ENCODE measurements around the gene TRIM7.
"Not testable (repeated sequence)": the region's sequence is repeated elsewhere in the genome, so short reads cannot be mapped to it uniquely, and the experiment has no call there.

Gene TRIM7

DNA sequence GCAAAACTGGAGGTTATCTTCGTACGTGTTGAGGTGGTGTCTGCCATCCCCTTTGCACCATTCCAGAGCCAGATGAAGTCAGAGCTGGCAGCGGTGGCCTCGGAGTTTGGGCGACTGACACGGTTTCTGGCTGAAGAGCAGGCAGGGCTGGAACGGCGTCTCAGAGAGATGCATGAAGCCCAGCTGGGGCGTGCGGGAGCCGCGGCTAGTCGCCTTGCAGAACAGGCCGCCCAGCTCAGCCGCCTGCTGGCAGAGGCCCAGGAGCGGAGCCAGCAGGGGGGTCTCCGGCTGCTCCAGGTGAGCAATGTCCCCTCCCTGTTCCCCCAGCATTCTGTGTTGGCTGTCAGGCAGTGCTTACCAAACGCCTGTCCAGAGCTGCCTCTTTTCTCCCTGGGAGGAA is 27.6 kb upstream of the TRIM7 start:
- DNase-seq: no peak

DNA sequence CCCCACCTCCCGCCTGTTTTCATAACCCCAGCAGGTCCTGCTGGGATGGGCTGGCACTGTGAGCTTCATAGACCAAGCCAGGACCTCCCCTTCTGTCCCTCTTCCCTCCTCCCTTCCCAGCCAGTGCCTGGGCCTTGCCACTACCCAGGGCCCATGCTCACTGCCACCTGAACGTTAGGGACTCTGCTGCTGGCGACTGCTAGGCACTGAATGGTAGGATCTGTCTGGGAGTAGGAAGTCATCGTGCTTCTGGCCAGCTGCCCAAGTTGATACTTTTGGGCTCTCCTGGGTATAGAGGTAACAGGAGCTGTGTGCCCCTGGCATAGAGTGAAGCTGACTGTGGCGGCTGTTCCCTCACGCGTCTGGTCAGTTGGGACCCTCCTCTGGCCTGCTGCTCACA is 26.4 kb upstream of the TRIM7 start:
- DNase-seq: no peak

DNA sequence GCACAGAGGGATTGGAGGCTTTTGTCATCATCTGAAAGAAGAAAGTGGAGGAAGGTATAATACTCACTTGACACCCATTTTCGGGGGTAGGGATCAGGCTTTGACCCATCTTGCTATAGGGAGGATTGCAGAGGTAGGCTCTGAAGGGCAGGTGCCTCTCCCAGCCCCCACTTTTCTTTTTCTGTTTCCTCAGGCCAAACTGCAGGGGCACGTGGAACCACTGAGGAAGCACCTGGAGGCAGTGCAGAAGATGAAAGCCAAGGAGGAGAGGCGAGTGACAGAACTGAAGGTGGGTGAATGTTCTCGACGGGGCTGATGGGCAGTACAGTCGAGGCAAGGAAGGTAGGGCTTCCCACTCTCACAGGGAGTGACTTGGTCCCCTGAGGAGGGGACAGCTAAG is 25.6 kb upstream of the TRIM7 start:
- DNase-seq: no peak

DNA sequence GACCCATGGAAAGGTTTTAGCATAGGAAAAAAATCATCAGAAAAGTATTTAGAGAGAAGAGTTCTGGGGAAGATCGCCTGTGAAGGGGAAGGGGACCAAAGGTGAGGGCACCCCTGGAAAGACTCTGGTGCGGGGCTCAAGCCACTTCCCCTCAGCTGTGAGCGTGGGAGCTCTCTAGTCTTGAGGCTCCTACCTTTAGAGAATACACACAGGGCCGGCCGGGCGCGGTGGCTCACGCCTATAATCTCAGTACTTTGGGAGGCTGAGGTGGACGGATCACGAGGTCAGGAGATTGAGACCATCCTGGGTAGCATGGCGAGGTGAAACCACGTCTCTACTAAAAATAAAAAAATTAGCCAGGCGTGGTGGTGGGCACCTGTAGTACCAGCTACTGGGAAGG is 25.0 kb upstream of the TRIM7 start:
- no peak for DNase-seq

DNA sequence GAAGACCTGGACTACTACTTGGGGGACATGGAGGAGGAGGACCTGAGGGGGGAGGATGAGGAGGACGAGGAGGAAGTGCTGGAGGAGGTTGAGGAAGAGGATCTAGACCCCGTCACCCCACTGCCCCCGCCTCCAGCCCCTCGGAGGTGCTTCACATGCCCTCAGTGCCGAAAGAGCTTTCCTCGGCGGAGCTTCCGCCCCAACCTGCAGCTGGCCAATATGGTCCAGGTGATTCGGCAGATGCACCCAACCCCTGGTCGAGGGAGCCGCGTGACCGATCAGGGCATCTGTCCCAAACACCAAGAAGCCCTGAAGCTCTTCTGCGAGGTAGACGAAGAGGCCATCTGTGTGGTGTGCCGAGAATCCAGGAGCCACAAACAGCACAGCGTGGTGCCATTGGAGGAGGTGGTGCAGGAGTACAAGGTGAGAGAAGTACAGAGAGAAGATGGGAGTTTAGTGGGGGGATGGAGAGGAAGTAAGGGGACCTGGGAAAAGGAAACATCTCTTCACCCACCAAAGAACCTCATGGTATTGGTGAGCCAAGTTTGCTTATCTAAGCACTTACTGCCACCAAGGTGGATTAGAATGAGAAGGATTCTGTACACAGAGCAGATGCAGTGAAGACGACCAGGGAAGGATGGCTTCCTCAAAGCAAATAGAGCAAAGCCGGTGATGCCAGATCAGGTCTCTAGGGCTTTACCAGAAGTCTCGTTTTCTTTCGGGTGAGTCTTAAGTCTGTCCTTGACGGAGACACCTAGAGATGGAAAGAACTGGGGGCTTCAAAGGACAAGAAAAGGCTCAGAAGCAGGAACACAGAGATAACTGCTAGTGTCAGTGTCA is 19.6 kb upstream of the TRIM7 start:
- peak; percentile 28 for DNase-seq

DNA sequence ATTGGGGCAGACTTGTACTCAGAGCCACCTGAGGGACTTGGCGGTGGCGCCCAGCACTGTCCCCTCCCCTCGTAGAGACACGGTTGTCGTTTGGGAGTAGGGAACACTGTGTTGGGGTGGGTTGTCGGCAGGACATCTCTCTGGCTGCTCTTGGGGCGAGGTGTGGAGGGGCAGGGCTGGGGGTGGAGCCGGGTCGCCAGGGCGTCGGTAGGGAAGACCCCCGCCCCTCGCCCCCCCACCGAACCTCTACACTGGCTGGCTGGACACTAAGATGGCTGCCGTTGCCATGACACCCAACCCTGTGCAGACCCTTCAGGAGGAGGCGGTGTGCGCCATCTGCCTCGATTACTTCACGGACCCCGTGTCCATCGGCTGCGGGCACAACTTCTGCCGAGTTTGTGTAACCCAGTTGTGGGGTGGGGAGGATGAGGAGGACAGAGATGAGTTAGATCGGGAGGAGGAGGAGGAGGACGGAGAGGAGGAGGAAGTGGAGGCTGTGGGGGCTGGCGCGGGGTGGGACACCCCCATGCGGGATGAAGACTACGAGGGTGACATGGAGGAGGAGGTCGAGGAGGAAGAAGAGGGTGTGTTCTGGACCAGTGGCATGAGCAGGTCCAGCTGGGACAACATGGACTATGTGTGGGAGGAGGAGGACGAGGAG is 18.9 kb upstream of the TRIM7 start:
- peak; percentile 53 for DNase-seq

DNA sequence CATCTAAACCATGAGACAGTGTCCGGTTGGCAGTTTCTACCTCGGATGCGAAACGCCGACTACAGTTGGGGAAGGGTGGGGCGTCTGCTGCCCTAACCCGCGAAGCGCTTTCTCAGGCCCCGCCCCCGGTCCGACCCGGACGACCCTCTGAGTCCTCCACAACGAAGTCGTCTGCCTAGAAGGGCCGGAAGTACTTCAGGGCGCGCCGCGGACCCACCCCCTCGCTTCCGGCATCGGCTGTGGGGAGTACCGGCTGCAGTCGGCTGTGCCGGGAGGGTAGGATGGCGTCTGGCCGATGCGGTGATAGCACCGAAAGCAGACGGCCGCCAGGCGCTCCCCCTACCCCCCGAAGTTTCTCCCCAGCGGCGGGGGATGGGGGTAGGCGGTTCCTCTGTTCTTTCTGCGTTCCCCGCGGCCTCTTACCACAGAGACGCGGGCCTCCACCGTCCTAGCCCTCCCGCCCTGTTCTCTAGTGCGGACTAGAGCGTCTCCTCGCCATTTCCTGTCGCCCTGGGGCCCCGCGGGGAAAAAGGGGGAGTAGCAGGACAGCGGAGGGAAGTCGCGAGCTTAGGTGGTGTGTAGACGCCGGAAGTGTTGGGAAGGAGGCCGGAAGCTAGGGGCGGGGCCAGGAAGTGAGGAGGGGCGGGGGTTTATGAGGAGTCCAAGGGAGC is 18.2 kb upstream of the TRIM7 start, which contains the start of gene TRIM41:
TRIM41 (plus strand) TSS at position 224 of the 671 bp plus-strand sequence. CDS start 719 bp downstream, outside the sequence.
- DNase-seq: peak; percentile 98

DNA sequence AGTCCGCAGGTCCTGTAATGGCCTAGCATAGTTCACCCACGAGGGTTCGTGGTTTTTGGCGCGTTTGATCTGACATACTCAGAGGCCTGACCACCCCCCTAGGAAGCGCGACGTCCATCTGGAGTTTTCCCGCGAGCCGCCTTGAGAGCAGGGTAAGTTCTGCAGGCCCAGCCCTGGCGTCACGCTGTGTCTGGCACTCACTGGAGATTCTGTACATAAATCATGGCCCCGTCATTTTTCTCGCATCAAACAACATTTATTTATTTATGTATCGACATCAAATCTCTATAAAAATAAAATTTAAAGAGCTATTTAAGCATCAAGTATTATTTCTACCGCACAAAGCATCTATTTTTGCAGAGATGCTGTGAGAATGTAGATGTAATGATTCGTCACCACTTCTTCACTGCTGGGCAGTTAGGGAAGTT is 17.6 kb upstream of the TRIM7 start:
- no peak for DNase-seq

DNA sequence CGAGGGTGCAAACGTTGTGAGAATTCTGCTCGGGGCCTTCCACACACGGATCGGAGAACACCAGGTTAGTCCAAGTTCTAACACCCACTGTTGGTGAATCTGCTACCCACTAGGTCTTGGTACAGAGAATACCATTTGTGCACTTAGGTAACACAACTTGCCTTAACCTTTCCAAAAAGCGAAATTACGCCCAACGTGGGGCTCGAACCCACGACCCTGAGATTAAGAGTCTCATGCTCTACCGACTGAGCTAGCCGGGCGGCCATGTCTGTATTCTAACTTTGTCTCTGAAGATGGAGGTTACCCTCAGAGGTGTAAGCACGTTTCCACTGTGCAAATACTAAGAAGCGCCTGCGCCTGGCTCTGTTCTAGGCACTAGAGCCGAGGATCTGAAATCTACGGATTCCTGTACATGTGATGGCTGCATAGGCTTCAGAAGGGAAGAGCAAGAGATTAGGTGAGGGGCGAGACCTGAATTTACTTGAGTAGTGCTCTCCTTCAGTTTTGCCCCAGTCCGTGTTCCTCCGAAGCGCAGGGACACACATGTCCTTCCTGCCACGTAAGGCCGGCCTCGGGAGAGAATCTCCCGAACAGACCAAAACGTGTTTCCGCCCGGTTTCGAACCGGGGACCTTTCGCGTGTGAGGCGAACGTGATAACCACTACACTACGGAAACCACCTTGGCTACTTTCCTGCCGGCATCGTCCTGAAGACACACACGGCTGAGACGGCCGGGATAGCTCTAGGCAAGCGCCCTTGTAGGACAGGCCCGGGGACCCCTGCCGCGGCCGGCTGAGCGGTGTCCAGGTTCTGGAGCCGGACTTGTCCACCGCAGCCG is 17.0 kb upstream of the TRIM7 start:
- peak; percentile 97 for DNase-seq

DNA sequence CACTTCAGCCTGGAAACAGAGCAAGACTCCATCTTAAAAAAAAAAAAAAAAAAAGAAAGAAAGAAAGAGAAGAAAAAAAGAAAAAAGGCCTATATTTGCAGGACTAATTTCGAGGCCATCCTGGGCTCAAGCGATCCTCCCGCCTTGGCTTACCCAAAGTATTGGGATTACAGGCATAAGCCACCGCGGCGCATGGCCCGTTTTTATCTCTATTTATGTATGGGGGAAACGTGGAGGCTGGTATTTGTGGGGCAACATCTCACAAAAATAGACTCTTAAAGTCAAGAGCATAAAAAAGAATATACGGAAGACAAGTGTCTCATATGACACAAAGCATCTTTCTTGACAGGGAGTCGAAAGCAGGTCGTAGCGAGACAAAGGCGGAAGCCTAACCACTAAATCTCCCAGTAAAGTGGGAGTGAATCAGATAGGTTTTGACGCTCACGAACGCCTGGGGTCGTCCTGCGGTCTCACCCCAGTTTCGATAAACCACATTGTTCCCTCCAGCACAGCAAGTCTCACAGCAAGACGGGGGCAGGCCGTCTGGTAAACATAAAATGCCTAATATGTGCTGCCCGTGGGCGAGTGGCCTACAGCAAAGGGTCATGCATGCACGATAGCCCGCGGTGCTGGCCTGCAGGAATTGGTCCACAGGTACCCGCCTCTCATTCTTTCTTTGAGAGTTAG is 16.3 kb upstream of the TRIM7 start:
- DNase-seq: no peak

DNA sequence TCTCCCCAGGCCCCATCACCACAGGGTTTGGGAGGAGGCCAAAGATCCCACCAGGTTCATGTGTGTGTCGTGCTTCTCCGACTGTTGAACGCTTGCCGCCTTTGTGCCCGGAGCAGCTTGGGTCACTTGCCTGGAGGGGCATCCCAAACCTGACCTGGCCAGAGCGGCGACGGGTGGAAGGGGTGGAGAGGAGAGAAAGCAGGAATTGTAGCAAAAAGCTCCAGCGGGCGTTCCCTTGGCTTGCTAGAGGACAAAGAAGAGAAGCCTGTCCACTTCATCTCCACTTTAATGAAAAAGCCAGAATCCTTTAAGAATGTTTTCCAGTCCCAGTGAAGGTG is 15.2 kb upstream of the TRIM7 start:
- no peak for DNase-seq

DNA sequence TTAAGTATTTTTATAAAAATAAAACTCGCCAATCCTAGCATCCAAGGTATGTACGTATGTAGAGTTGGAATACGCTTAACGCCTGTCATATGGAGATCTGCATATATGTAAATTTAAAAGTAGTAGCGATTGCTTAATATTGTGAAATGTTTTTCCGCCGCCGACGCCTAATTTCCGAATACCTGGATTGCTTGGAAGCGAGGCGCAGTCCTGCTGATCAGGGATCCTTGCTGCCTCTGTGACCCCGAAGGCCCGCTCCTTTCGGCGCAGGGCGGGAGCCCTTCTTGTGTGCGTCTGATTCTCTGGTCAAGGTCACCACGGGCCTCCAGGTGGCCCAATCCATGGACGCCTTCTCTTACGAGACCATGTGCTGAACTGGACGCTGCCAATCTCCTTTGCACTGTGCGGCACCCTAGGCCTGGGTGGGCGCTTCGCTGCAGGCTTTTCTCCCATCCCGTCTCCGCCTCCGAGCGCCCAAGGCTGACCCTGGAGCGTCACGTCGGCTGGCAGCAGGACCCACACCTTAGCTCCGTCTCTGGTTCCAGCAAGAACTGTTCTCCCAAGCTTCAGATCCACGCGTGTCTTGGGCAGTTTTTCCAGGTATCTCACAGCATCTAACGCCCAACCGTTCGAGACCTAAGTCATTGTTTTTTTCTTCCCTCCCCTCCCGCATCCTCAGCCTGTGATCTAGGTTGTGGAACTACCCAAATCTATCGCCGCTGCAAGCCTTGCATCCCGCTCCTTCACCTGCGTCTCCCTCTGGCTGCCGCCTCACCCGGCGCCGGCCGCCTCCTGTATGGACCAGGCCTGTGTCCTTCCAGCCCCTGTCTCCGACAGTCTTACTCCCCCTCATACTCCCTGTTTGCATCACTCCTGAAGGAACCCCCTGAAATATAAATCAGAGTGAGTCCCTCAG is 14.5 kb upstream of the TRIM7 start:
- no peak for DNase-seq

DNA sequence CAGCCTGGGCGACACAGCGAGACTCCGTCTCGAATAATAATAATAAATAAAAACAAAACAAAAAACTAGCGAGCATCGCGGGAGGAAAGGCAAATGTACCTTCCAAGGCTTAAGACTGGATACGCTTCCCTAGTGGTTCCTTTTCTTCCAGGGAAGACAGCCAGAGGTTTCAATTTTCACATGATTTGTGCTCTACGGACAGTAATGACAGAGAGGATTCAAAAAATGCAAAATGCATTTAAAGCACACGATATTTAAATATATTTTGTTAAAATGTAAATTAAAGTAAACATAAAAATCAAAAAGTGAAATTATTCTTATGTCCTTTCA is 13.8 kb upstream of the TRIM7 start:
- no peak for DNase-seq

DNA sequence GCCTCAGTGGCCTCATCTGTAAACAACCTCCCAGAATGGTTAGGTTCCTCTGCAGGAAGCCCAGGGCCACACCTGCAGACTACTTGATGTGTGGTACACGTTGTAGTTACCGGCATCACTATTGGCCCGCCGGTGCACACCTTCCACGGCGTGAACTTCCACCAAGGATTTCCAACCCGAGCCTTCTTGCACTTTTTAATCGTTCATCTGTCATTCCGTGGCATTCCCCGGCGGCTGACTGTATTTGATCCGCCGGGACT is 12.7 kb upstream of the TRIM7 start:
- no peak for DNase-seq

DNA sequence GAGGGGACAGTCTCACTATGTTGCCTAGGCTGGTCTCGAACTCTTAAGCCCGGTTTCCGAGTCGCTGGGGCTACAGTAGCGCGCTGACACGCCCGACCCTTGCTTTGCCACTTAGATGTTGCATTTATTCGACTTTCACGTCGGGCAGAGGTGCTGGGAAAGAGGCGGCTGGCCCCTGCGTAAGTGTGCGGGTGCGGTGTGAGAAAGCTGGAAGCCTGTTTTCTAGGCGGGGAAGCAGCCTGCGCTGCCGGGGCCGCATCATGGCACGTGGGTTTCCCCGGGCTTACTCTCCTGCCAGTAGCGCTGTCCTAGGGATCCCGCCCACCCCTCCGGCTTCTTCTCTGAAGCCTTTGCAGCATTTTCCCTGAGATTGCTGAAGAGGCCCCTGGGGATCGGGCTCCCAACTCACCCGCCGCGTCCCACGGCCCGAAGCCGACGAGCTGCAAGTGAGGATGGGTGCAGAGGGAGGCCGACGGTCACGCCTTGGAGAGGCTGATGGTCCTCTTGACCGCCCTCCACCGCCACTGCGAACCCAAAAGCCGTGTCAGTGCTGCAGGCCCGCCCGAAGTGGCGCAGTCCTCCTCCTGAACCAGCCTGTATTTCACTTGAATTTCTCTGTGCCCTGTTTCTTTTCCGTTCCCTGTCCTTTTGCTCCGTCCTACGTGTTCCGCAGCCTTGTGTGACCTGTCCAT is 12.3 kb upstream of the TRIM7 start:
- DNase-seq: peak; percentile 72

DNA sequence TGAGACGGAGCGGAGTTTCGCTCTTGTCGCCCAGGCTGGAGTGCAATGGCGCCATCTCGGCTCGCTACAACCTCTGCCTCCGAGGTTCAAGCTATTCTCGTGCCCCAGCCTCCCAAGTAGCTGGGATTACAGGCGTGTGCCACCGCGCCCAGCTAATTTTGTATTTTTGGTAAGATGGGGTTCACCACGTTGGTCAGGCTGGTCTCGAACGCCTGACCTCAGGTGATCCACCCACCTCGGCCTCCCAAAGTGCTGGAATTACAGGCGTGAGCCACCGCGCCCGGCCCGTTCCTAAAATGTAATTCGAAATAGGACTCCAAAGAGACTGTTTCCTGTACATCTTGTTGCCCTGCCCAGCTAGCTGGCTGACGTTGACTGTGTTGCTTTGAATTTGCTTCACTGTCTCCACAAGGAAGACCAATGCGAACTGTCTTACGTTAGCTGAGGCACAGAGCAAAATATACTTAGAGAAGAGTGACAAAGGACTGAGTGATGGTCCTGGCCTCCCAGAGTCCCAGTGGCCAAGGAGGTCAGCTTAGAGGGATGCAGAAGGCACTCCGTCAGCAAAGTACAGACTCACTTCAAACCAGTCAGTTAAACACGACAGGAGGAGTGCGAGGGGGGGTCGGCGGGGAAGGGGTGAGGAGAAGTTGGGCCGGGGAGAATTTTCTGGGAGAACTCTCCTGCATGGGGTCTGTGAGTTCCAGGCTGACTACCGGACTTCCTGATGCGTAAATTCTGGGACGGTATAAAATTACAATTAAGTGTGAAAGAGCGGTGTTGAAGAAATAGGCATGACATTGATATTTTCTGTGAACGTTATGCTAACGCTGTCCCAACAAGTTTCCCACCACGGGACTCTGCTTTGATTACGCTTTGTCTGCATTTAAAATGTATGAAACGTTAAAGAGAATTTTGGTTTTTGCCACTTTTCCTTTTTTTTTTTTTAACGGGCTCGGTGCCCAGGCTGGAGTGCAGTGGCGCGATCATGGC is 11.3 kb upstream of the TRIM7 start:
- DNase-seq: no peak

DNA sequence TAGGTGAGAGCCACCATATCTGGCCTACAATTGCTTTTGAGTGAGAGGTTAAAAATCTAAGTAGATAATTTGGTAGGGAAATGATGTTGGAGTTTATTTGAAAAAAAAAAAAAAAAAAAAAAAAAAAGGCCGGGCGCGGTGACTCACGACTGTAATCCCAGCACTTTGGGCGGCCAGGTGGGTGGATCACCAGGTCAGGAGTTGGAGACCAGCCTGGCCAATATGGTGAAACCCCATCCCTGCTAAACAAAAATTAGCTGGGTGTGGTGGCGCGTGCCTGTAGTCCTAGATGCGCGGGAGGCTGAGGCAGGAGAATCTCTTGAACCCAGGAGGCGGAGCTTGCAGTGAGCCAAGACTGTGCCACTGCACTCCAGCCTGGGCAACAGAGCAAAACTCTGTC is 9.3 kb upstream of the TRIM7 start:
- not testable (repeated sequence) for DNase-seq

DNA sequence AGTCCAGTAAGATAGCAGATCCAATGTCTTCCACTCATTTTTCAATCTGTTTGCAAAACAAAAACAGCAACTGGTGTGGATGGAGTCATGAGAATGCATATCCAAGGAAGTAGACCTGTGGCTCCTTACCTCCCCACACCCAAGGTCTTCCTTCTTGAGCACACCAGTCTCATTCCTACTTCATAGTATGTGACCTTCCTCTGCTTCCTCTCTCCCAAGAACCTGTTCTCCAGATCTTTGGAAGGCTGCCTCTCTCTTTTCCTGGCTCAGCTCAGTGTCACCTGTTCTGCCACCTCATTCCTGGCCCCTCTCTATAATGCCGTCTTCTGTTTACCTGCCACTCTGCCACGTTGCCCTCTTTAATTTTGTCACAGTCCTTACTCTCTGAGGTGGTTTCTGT is 7.9 kb upstream of the TRIM7 start:
- DNase-seq: no peak

DNA sequence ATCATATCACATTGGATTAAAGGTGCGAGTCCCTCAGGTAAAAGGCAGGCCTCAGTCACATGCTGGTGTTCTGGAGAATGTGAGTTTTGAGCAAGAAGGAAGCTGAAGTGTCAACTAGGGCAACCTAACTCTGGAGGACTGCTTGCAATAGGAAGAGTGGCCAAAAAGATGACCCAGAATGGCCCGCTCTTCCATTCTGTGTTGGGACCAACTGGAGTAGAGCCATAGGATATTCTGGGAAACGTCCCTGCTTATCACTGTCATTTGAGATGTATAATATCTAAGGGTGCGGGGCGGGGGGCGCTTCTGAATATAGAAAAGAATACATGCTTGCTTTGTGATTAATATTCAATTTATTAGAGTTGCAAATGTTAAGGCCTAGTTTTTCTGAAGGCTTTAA is 7.1 kb upstream of the TRIM7 start:
- DNase-seq: no peak

DNA sequence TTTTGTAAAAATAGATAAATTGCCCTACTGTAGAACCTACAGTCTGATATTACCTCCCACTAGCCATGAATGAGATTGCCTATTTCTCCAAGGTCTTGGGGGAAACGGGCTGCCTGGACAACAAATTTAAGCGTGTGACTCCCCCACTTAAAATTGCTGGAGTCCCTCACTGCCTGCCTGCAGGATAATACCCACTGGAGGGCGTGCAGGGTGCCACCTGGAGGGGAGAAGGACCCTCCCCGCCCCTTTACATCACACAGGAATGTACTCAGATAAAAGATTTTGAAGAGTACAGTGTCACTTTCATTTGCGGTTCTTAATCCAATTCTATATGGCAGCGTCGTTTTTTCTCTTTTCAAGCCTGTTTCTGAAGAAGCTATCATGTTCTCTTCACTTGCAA is 6.2 kb upstream of the TRIM7 start:
- no peak for DNase-seq

Data from stimulated activated CD4-positive, alpha-beta T cell treated with anti-CD3 and anti-CD28 coated beads, Interleukin-1b, Interleukin-23, amount 100 ng/mL, for 48 hours (primary cell).